Measurements from ENCODE around the gene ANKK1.

Gene ANKK1

GRCh38 chr11:113387605-113388211, at the start of gene ANKK1:
Gene ANKK1 (plus strand): TSS chr11:113387779. CDS start chr11:113387885, 106 bp downstream.
- TF ChIP-seq CTCF (conservative IDR thresholded peaks at IDR 0.05) = no peak

GRCh38 chr11:113338730-113339129, 48.8 kb upstream of the ANKK1 start:
- H3K27ac ChIP-seq = peak overlapping the region; percentile 97
- 0 out of 2 replicates have a peak, but pooled peaks have one; percentile 11 for TF ChIP-seq CTCF (conservative IDR thresholded peaks at IDR 0.05)

More at GRCh38 chr11:113387605-113388211, at the start of gene ANKK1:
- H3K27ac ChIP-seq = no peak within 1 kb of the TSS

- no peak for TF ChIP-seq CTCF (conservative IDR thresholded peaks at IDR 0.05)
- H3K27ac ChIP-seq = peak overlapping the region; percentile 97
Measured at GRCh38 chr11:113339929-113340589, 47.5 kb upstream of the ANKK1 start.

GRCh38 chr11:113341388-113342165, 46.0 kb upstream of the ANKK1 start:
- H3K27ac ChIP-seq = peak overlapping the region; percentile 97
- no peak for TF ChIP-seq CTCF (conservative IDR thresholded peaks at IDR 0.05)

- H3K27ac ChIP-seq = no peak overlapping the region
- no peak for TF ChIP-seq CTCF (conservative IDR thresholded peaks at IDR 0.05)
Measured at GRCh38 chr11:113345978-113346377, 41.6 kb upstream of the ANKK1 start.

- no peak for TF ChIP-seq CTCF (conservative IDR thresholded peaks at IDR 0.05)
Measured at GRCh38 chr11:113349528-113349927, 38.1 kb upstream of the ANKK1 start.

More at GRCh38 chr11:113349528-113349927, 38.1 kb upstream of the ANKK1 start:
- no peak overlapping the region for H3K27ac ChIP-seq

All from VCaP (cell line).